GM23248 (cell line): ENCODE measurements around the gene G6PC3. TPM values are rescaled to one million over a fixed set of nuclear protein-coding genes. Genes with fewer than 3 reads are reported as not detected.

Experiments
- DNase-seq: peaks from one replicate; pipeline ENCODE4 v3.0.0-alpha.2; 2015
- H2AFZ ChIP-seq: fragments of 200-600 bp; sonication (generic); 2 replicates; pipeline ENCODE4 v1.6.1; 2016; ENCODE audit warnings: antibody characterized with exemption
- H3F3A ChIP-seq: fragments of 200-600 bp; sonication (generic); 2 replicates; pipeline ENCODE4 v1.6.1; 2016; ENCODE audit warnings: mild to moderate bottlenecking, antibody characterized with exemption, mixed run types; ENCODE audit not compliant: insufficient read depth
- H3K27ac ChIP-seq: fragments of 200-600 bp; sonication (generic); 2 replicates; pipeline ENCODE4 v1.5.1; 2016; ENCODE audit warnings: mild to moderate bottlenecking
- H3K27me3 ChIP-seq: fragments of 200-600 bp; sonication (generic); replicated peaks from 2 replicates; pipeline ENCODE4 v1.6.1; 2016; ENCODE audit warnings: mild to moderate bottlenecking; ENCODE audit not compliant: insufficient read depth
- H3K36me3 ChIP-seq: fragments of 200-600 bp; sonication (generic); 2 replicates; pipeline ENCODE4 v1.6.1; 2016; ENCODE audit warnings: low read depth, mild to moderate bottlenecking
- H3K4me1 ChIP-seq: fragments of 200-600 bp; sonication (generic); 2 replicates; pipeline ENCODE4 v1.6.1; 2016; ENCODE audit warnings: mild to moderate bottlenecking; ENCODE audit not compliant: insufficient read depth
- H3K4me2 ChIP-seq: fragments of 200-600 bp; sonication (generic); one replicate; pipeline ENCODE4 v1.6.1; 2016; ENCODE audit warnings: mild to moderate bottlenecking; ENCODE audit not compliant: unreplicated experiment
- H3K4me3 ChIP-seq: fragments of 200-600 bp; sonication (generic); 2 replicates; pipeline ENCODE4 v1.5.1; 2016; ENCODE audit warnings: mild to moderate bottlenecking
- H3K79me2 ChIP-seq: fragments of 200-600 bp; sonication (generic); 2 replicates; pipeline ENCODE4 v1.6.1; 2016; ENCODE audit warnings: mild to moderate bottlenecking; ENCODE audit not compliant: insufficient read depth
- H3K9ac ChIP-seq: fragments of 200-600 bp; sonication (generic); 2 replicates; pipeline ENCODE4 v1.6.1; 2016; ENCODE audit warnings: mild to moderate bottlenecking
- H3K9me2 ChIP-seq: fragments of 200-600 bp; sonication (generic); 2 replicates; pipeline ENCODE4 v1.6.1; 2016; ENCODE audit warnings: mixed run types, mild to moderate bottlenecking, moderate library complexity; ENCODE audit not compliant: insufficient read depth
- H3K9me3 ChIP-seq: fragments of 200-600 bp; sonication (generic); one replicate; pipeline ENCODE4 v1.6.1; 2017; ENCODE audit warnings: low read depth
- H4K20me1 ChIP-seq: fragments of 200-600 bp; sonication (generic); 2 replicates; pipeline ENCODE4 v1.6.0; 2016; ENCODE audit not compliant: insufficient read depth
- EZH2 ChIP-seq: fragments of 200-600 bp; sonication (generic); IDR thresholded peaks from 2 replicates; pipeline ENCODE4 v1.6.1; 2018; ENCODE audit warnings: antibody characterized with exemption, mild to moderate bottlenecking; ENCODE audit not compliant: insufficient read depth, poor library complexity, severe bottlenecking
- EZH2phosphoT487 ChIP-seq: fragments of 200-600 bp; sonication (generic); IDR thresholded peaks from 2 replicates; pipeline ENCODE4 v1.6.1; 2018; ENCODE audit warnings: antibody characterized with exemption, moderate library complexity, mild to moderate bottlenecking, low read depth; ENCODE audit not compliant: insufficient read depth
- WGBS, 2 experiments: methylation state at CpG; one replicate each; pipeline ENCODE4 v1.1.6; 2015 to 2017; ENCODE audit warnings: low lambda C conversion rate in 2 of 2, low coverage in 1 of 2; ENCODE audit errors: missing lambda C conversion rate in 2 of 2; 5-methylcytosine and 5-hydroxymethylcytosine counted together
- in situ Hi-C: fragments of 300-500 bp; cut with MboI; formaldehyde crosslinking; loops from 2 replicates; pipeline ENCODE4 v1.15.0; 2020
- polyA plus RNA-seq: library from polyadenylated mRNA; unstranded; fragments of >200 nt; fragmentation: Nextera tagmentation; extraction: Ambion mirVana; gene quantifications from 2 replicates; pipeline ENCODE4 v1.2.1, GENCODE V29; 2016
- total RNA-seq: library from RNA; depleted of rRNA; stranded (reverse); fragments of >200 nt; shearing (Covaris generic); gene quantifications from 2 replicates; pipeline ENCODE4 v1.2.3, GENCODE V29; 2014

Gene G6PC3
- total and polyA plus RNA-seq, 2 experiments from 2014 or later: 68.5 to 128 TPM

- Histone ChIP-seq H4K20me1 (no peaks in the 10 kb centered on the region), H3K36me3 (peaks cover 35% of the 10 kb centered on the region), H3K4me2 (no peak overlapping the region), H3F3A (peaks cover 46% of the 10 kb centered on the region), H3K9ac (no peak overlapping the region), H3K4me3 (no peak overlapping the region), H3K9me3 (no peaks in the 10 kb centered on the region), H2AFZ (no peak overlapping the region), H3K4me1 (peaks cover 25% of the 10 kb centered on the region), H3K79me2 (peaks cover 99% of the 10 kb centered on the region), H3K27me3 (no peaks in the 10 kb centered on the region), H3K9me2 (no peaks in the 10 kb centered on the region), H3K27ac (no peak overlapping the region)
- DNase-seq: no peak
- in situ Hi-C loops: no loop called here
- TF ChIP-seq EZH2phosphoT487 (no peak), EZH2 (no peak)
- 92 to 94% methylated on average over 15 of the region's 15 CpGs for WGBS, 2 experiments
These were observed 7.7 kb upstream of the G6PC3 start for GRCh38 chr17:44062871-44063270.

GRCh38 chr17:44063704-44064639 is 6.6 kb upstream of the G6PC3 start:
- Histone ChIP-seq H3F3A (peaks cover 46% of the 10 kb centered on the region), H3K36me3 (peaks cover 27% of the 10 kb centered on the region), H3K79me2 (peaks cover 89% of the 10 kb centered on the region), H3K4me1 (peaks cover 25% of the 10 kb centered on the region), H3K4me3 (no peak overlapping the region), H3K9me3 (no peaks in the 10 kb centered on the region), H2AFZ (no peak overlapping the region), H3K4me2 (no peak overlapping the region), H4K20me1 (no peaks in the 10 kb centered on the region), H3K9me2 (no peaks in the 10 kb centered on the region), H3K27me3 (no peaks in the 10 kb centered on the region), H3K9ac (no peak overlapping the region), H3K27ac (no peak overlapping the region)
- in situ Hi-C loops: no loop called here
- no peak for TF ChIP-seq EZH2
- no peak for TF ChIP-seq EZH2phosphoT487
- WGBS, 2 experiments: 73% methylated on average over 10 of the region's 10 CpGs
- DNase-seq: no peak

GRCh38 chr17:44065668-44066203 is 4.8 kb upstream of the G6PC3 start:
- DNase-seq: peak; percentile 53
- Histone ChIP-seq H3K9me3 (no peaks in the 10 kb centered on the region), H3K9me2 (no peaks in the 10 kb centered on the region), H3F3A (peaks cover 42% of the 10 kb centered on the region), H3K36me3 (peaks cover 14% of the 10 kb centered on the region), H3K79me2 (peaks cover 71% of the 10 kb centered on the region), H3K9ac (peak overlapping the region; percentile 99), H2AFZ (peak overlapping the region; percentile 88), H3K4me1 (peaks cover 30% of the 10 kb centered on the region), H3K27me3 (no peaks in the 10 kb centered on the region), H3K4me2 (peak overlapping the region; percentile 97), H3K4me3 (peak overlapping the region; percentile 100), H4K20me1 (no peaks in the 10 kb centered on the region), H3K27ac (peak overlapping the region; percentile 95)
- in situ Hi-C loops: no loop called here
- WGBS, 2 experiments: 1 to 3% methylated on average over 6 to 9 of the region's 9 CpGs
- no peak for TF ChIP-seq EZH2
- TF ChIP-seq EZH2phosphoT487: no peak

GRCh38 chr17:44066204-44066930 is 4.2 kb upstream of the G6PC3 start, which contains the start of gene LSM12:
LSM12 (minus strand) TSS chr17:44066671; CDS start chr17:44066587, 84 bp downstream.
- in situ Hi-C loops: no loop called here
- peaks cover 40% of the 10 kb centered on the region for H3F3A ChIP-seq
- peak within 1 kb of the TSS; percentile 95 for H3K27ac ChIP-seq
- H3K4me1 ChIP-seq: peaks cover 23% of the 10 kb centered on the region
- peaks cover 65% of the 10 kb centered on the region for H3K79me2 ChIP-seq
- no peaks in the 10 kb centered on the region for H3K9me3 ChIP-seq
- peak within 1 kb of the TSS; percentile 97 for H3K4me2 ChIP-seq
- no peaks in the 10 kb centered on the region for H4K20me1 ChIP-seq
- peak within 1 kb of the TSS; percentile 88 for H2AFZ ChIP-seq
- no peak for TF ChIP-seq EZH2phosphoT487
- TF ChIP-seq EZH2: no peak
- peaks cover 10% of the 10 kb centered on the region for H3K36me3 ChIP-seq
- peak within 1 kb of the TSS; percentile 99 for H3K9ac ChIP-seq
- whole genome bisulfite sequencing, 2 experiments: 1 to 2% methylated on average over 56 to 65 of the region's 65 CpGs
- peak within 1 kb of the TSS; percentile 100 for H3K4me3 ChIP-seq
- peak; percentile 94 for DNase-seq
- H3K27me3 ChIP-seq: no peaks in the 10 kb centered on the region
- H3K9me2 ChIP-seq: no peaks in the 10 kb centered on the region
